NCI-H1436 treated with DMSO at 0.1 percent for 48 hours (cell line): ENCODE data around the gene PTTG2.

Experiments
- DNase-seq: peaks from one replicate; lab custom pipeline; 2025; lab: John Stamatoyannopoulos, UW

PTTG2 gene

GRCh38 chr4:37985730-37986275, 25.6 kb downstream of the PTTG2 start:
- no peak for DNase-seq

GRCh38 chr4:37988670-37989069, 28.5 kb downstream of the PTTG2 start:
- no peak for DNase-seq

- DNase-seq, result no peak
Measured at GRCh38 chr4:37989398-37990260, 29.4 kb downstream of the PTTG2 start.

- no peak for DNase-seq
Measured at GRCh38 chr4:37990731-37991245, 30.6 kb downstream of the PTTG2 start.

- no peak for DNase-seq
Measured at GRCh38 chr4:37991623-37992410, 31.6 kb downstream of the PTTG2 start.

- DNase-seq, result no peak
Measured at GRCh38 chr4:37993806-37994205, 33.6 kb downstream of the PTTG2 start.

GRCh38 chr4:37994569-37994968, 34.4 kb downstream of the PTTG2 start:
- no peak for DNase-seq

- DNase-seq, result no peak
Measured at GRCh38 chr4:37995299-37995821, 35.2 kb downstream of the PTTG2 start.

GRCh38 chr4:37995981-37996775, 36.0 kb downstream of the PTTG2 start:
- DNase-seq, result no peak

- DNase-seq, result no peak
Measured at GRCh38 chr4:37998226-37998625, 38.0 kb downstream of the PTTG2 start.

- DNase-seq, result no peak
Measured at GRCh38 chr4:37999000-37999716, 39.0 kb downstream of the PTTG2 start.

GRCh38 chr4:37999965-38000364, 39.8 kb downstream of the PTTG2 start:
- DNase-seq, result no peak

- no peak for DNase-seq
Measured at GRCh38 chr4:38001927-38002326, 41.7 kb downstream of the PTTG2 start.

- no peak for DNase-seq
Measured at GRCh38 chr4:38002451-38003071, 42.4 kb downstream of the PTTG2 start.

GRCh38 chr4:38003102-38003501, 42.9 kb downstream of the PTTG2 start:
- no peak for DNase-seq

- DNase-seq, result no peak
Measured at GRCh38 chr4:38003628-38004027, 43.4 kb downstream of the PTTG2 start.

- no peak for DNase-seq
Measured at GRCh38 chr4:38004062-38004461, 43.9 kb downstream of the PTTG2 start.

GRCh38 chr4:38004887-38005286, 44.7 kb downstream of the PTTG2 start:
- DNase-seq, result no peak

- no peak for DNase-seq
Measured at GRCh38 chr4:38005637-38006036, 45.4 kb downstream of the PTTG2 start.

- DNase-seq, result no peak
Measured at GRCh38 chr4:38007645-38008044, 47.4 kb downstream of the PTTG2 start.
